GM19328 (cell line): ENCODE results near the gene WSCD2.

ENCODE experiments used
- ATAC-seq: cut with Tn5 transposase; IDR thresholded peaks from one replicate; pipeline ENCODE4 v1.9.1; 2021; ENCODE audit warnings: mild to moderate bottlenecking, moderate library complexity; ENCODE audit not compliant: unreplicated experiment

Gene WSCD2

GRCh38 chr12:108156717-108157116 is 27.6 kb downstream of the WSCD2 start:
- no peak for ATAC-seq

- no peak for ATAC-seq
These were observed 28.9 kb downstream of the WSCD2 start for GRCh38 chr12:108157870-108158459.

DNA sequence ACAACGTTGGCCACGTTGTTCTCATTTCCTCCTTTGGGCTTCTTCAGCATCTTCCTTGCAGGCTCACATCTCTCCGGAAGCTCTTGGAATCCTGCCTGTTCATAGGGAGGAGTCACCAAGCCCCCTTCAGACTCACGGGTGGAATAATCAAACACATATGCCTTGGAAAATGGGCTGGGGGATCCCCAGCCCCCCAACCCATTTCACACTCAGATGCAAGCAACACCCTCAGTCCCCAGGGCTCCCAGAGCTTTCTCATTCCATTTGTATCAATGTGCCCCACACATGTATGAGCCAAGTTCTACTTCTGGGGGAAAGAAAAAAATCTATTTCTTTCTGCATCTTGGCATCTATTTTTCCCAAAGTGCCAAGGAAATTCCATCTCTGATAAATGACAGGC is 33.1 kb downstream of the WSCD2 start:
- no peak for ATAC-seq

- no peak for ATAC-seq
These were observed 37.4 kb downstream of the WSCD2 start for GRCh38 chr12:108166505-108166904.

- no peak for ATAC-seq
These were observed 38.9 kb downstream of the WSCD2 start for GRCh38 chr12:108167974-108168373.

- ATAC-seq: no peak
These were observed 40.6 kb downstream of the WSCD2 start for GRCh38 chr12:108169708-108170107.

GRCh38 chr12:108170164-108170563 is 41.1 kb downstream of the WSCD2 start:
- ATAC-seq: no peak

DNA sequence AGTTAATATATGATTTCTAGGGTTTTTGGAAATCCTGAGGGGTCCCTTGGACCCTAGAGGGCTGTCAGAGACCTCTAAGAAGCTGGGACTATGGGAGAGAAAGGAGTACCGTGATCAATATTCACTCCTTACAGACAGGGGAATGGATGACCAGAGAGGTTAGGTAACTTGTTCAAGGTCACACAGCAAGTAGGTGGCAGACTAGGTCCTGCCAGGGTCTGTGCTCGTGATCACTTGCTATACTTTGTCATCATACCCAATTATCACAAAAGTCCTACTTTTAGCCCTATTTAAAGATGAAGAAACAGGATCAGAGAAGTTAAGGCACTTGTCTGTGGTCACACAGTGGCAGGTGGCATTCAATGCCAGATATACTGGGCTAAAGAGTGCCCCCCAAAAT is 42.9 kb downstream of the WSCD2 start:
- no peak for ATAC-seq

DNA sequence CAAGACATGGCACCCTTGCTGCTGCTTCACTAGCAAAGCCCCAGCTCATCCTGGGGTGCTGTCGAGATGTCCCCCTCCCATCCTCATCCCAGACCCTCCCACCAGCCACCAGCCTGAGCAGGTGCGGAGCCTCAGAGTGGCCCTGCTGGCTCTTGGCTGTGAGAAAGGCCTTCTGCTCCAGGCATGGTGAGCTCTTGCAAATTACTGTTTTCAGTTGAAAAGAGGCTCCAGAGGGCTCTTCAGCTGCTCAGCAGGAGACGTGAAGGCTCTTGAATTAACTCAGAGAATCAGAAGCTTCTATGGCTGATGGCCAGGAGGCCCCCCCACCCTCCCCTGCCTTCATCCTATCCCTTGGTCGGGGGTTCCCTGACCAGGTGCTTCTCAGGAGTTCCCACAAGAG is 44.1 kb downstream of the WSCD2 start:
- no peak for ATAC-seq

- ATAC-seq: no peak
These were observed 44.8 kb downstream of the WSCD2 start for GRCh38 chr12:108173892-108174291.

DNA sequence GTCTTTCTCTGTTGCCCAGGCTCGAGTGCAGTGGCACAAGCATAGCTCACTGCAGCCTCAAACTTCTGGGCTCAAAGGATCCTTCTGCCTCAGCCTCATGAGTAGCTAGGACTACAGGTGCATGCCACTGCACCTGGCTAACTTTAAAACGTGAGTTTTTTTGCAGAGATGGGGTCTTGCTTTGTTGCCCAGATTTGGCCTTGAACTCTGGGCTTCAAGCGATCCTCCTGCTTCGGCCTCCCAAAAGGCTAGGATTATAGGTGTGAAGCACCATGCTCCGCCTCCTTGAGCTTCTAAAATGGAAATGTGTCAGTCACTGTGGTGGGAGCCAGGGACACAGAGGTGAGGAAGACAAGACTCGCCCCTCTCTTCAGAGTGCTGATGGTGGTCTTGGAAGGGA is 45.6 kb downstream of the WSCD2 start:
- ATAC-seq: no peak

DNA sequence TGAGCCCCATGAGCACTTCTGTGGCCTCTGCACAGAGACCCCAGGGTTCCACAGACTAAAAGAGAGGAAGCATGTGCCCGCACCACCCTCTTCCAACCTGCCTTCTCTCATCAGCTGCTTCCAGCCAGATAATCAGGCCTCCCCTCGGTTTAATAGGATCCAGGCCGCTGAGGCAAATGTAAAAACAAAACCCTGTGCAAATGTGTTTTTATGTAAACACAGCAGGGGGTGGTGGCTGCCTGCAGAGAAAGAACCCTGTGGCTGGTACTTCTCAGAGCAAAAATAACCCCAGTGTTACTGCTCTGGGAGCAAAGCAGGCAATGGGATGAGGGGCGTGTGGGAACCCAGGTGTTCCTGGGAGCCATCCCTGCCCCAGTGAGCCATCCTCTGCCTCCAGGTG is 46.2 kb downstream of the WSCD2 start:
- no peak for ATAC-seq

GRCh38 chr12:108176292-108176691 is 47.2 kb downstream of the WSCD2 start:
- no peak for ATAC-seq

DNA sequence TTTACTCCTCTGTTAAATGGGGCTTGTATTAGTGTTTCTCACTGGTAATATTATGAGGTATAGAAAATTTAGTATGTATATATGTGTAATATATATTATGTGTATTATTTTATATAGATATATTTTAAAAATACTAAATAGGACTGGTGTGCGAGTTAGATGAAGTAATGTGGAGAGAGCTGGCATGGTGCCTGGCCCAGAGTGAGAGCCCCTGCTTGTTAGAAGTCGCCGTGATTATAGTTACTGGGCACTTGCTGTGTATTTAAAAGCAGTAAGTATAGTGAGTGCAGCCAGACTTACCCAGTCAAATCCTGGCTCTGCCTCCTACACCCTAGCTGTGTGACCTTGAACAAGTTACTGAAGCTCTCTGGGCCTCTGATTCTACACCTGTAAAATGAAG is 48.0 kb downstream of the WSCD2 start:
- ATAC-seq: no peak

- no peak for ATAC-seq
These were observed 50.2 kb downstream of the WSCD2 start for GRCh38 chr12:108179305-108179704.

GRCh38 chr12:108180255-108181094 is 51.4 kb downstream of the WSCD2 start:
- ATAC-seq: no peak

GRCh38 chr12:108181095-108181454 is 52.0 kb downstream of the WSCD2 start:
- no peak for ATAC-seq

- ATAC-seq: no peak
These were observed 53.0 kb downstream of the WSCD2 start for GRCh38 chr12:108182096-108182495.

GRCh38 chr12:108185002-108185401 is 55.9 kb downstream of the WSCD2 start:
- ATAC-seq: no peak

DNA sequence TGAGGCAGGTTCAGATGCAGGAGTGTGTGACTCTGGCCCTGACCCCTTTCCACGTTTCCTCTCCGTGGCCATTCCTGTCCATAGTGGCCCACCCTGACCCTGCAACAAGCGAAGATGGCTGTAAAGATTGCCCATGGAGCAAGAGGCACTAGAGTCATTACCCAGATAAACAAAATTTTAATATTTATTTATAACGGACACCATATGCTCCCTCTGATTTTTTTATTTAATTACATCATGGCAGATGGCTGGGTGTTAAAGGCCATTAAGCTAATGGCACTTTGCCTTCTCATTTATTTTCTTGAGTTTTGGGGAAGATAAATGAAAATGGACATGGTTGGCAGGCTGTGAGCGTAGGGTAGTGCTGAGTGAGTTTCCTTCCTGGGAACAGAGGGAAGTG is 58.7 kb downstream of the WSCD2 start:
- ATAC-seq: no peak

DNA sequence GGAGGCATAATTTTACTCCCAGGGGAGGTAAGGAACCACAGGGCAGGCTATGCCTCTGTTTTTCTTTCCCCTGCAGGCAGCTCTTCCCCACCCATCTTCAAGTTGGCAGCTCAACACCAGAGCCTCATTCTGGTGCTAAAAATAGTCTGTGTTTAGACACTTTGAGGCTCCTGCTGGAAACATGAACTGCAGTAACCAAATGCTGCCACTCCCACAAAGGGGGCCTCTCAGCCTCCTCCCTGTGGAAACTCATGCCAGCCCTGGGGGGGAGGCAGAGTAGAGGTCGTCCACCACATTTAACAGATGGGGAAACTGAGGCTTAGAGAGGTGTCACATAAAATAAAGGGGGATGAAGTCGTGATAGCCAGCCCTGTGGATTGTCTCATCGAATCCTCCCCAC is 61.4 kb downstream of the WSCD2 start:
- no peak for ATAC-seq

- no peak for ATAC-seq
These were observed 62.0 kb downstream of the WSCD2 start for GRCh38 chr12:108191086-108191485.

GRCh38 chr12:108191938-108192337 is 62.9 kb downstream of the WSCD2 start:
- no peak for ATAC-seq
